Activated naive CD8-positive, alpha-beta T cell treated with anti-CD3 and anti-CD28 coated beads, Interleukin-2, amount 10 ng/mL, durations not matched to agents 7 days and 5 days (primary cell): ENCODE data around the gene ESYT1. TPM values are rescaled to one million over a fixed set of nuclear protein-coding genes. Genes with fewer than 3 reads are reported as not detected.

Source experiments
- ATAC-seq: fragments of 150-1000 bp; cut with Tn5 transposase; one replicate; pipeline ENCODE4 v1.10.0; 2021; ENCODE audit warnings: low read depth, moderate library complexity
- POLR2A ChIA-PET: fragments of 350-600 bp; sonication (Branson Sonifier 250); formaldehyde crosslinking; loops from one replicate; lab custom pipeline; 2021; ENCODE audit warnings: antibody characterized with exemption; lab: Charles Lee
- DNase-seq: peaks from one replicate; pipeline ENCODE4 v3.0.0; 2021
- H3K27ac Mint-ChIP-seq: one replicate; pipeline ENCODE4 v1.8.0; 2022; ENCODE audit warnings: mild to moderate bottlenecking, mixed read lengths
- H3K27me3 Mint-ChIP-seq: one replicate; pipeline ENCODE4 v1.8.0; 2022; ENCODE audit warnings: mild to moderate bottlenecking, moderate library complexity, mixed read lengths
- H3K36me3 Mint-ChIP-seq: one replicate; pipeline ENCODE4 v1.8.0; 2021; ENCODE audit warnings: mild to moderate bottlenecking, mixed read lengths
- H3K4me1 Mint-ChIP-seq: one replicate; pipeline ENCODE4 v1.8.0; 2021; ENCODE audit warnings: mixed read lengths
- H3K4me3 Mint-ChIP-seq: one replicate; pipeline ENCODE4 v1.8.0; 2022; ENCODE audit warnings: mild to moderate bottlenecking, moderate library complexity, mixed read lengths
- H3K9me3 Mint-ChIP-seq: one replicate; pipeline ENCODE4 v1.8.0; 2021; ENCODE audit warnings: mixed read lengths
- total RNA-seq, 2 experiments: library from RNA; stranded (reverse); gene quantifications; one replicate each; pipeline ENCODE4 v1.2.3, GENCODE V29; 2021

ESYT1 gene
- total RNA-seq, 2 experiments from 2014 or later: 251 TPM

DNA sequence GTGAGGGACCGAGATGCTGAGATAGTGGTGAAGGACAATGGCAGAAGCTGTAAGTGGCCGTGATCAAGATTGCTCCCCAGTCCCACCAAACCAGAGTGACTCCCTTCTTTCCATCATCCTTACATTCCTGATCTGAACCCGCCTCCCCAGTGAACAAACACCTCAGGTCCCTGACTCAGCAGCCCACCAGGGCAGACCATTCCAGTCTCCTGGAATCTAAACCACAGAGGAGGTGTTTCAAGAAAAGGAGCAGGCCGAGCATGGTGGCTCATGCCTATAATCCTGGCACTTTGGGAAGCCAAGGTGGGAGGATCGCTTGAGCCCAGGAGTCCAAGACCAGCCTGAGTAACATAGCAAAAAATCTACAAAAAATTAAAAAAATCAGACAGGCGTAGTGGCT lies 41.5 kb upstream of the ESYT1 start:
- ATAC-seq: no peak
- H3K27me3 Mint-ChIP-seq: peaks cover 8% of the 10 kb centered on the region
- no peaks in the 10 kb centered on the region for H3K36me3 Mint-ChIP-seq
- H3K27ac Mint-ChIP-seq: no peak overlapping the region
- H3K4me3 Mint-ChIP-seq: no peak overlapping the region
- POLR2A ChIA-PET: interaction anchor here (0.6 to 3.8 kb wide), 6 partner anchors 15 to 301 kb away, joined by 3 to 22 read pairs (median 3); partner anchors contain the start of genes ESYT1 and PA2G4
- peaks cover 11% of the 10 kb centered on the region for H3K4me1 Mint-ChIP-seq
- no peaks in the 10 kb centered on the region for H3K9me3 Mint-ChIP-seq
- no peak for DNase-seq

GRCh38 chr12:56087220-56087619 lies 40.8 kb upstream of the ESYT1 start:
- POLR2A ChIA-PET: no interaction called here
- no peaks in the 10 kb centered on the region for H3K9me3 Mint-ChIP-seq
- no peak overlapping the region for H3K4me3 Mint-ChIP-seq
- ATAC-seq (no peak), DNase-seq (no peak)
- H3K36me3 Mint-ChIP-seq: no peaks in the 10 kb centered on the region
- H3K4me1 Mint-ChIP-seq: peaks cover 9% of the 10 kb centered on the region
- peaks cover 3% of the 10 kb centered on the region for H3K27me3 Mint-ChIP-seq
- no peak overlapping the region for H3K27ac Mint-ChIP-seq

DNA sequence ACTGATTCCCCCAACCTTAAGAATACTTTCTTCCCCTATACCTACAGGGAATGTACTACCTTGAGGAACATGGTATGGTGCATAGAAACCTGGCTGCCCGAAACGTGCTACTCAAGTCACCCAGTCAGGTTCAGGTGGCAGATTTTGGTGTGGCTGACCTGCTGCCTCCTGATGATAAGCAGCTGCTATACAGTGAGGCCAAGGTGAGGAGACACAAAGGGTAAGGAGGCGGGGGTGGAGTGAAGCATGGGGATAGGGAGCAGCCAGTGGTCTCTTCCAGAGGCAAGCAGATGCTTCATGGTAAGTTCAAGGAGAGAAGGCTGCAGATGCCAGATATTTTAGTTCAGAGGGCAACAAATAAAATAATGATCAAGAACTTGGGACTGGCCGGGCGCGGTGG lies 30.3 kb upstream of the ESYT1 start:
- peak overlapping the region; percentile 22 for H3K27ac Mint-ChIP-seq
- ATAC-seq: no peak
- no peak overlapping the region for H3K4me3 Mint-ChIP-seq
- H3K36me3 Mint-ChIP-seq: peaks cover 14% of the 10 kb centered on the region
- H3K27me3 Mint-ChIP-seq: peaks cover 20% of the 10 kb centered on the region
- H3K4me1 Mint-ChIP-seq: peaks cover 16% of the 10 kb centered on the region
- DNase-seq: no peak
- no peaks in the 10 kb centered on the region for H3K9me3 Mint-ChIP-seq
- POLR2A ChIA-PET: no interaction called here

GRCh38 chr12:56098592-56098991 lies 29.5 kb upstream of the ESYT1 start:
- peaks cover 24% of the 10 kb centered on the region for H3K4me1 Mint-ChIP-seq
- no peak for ATAC-seq
- no peak overlapping the region for H3K27ac Mint-ChIP-seq
- POLR2A ChIA-PET: no interaction called here
- H3K9me3 Mint-ChIP-seq: no peaks in the 10 kb centered on the region
- no peak for DNase-seq
- H3K4me3 Mint-ChIP-seq: no peak overlapping the region
- H3K36me3 Mint-ChIP-seq: peaks cover 14% of the 10 kb centered on the region
- H3K27me3 Mint-ChIP-seq: peaks cover 14% of the 10 kb centered on the region

DNA sequence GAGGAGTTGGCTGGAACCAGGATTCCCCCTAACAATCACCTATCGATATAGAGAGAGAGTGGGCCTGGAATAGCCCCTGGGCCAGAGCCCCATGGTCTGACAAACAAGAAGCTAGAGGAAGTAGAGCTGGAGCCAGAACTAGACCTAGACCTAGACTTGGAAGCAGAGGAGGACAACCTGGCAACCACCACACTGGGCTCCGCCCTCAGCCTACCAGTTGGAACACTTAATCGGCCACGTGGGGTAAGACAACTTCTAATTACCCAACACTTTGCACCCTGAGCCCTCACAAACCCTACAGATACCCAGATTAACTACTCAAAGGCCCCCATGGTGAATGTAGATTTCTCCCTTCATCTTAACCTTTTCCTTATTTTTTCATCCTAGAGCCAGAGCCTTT lies 28.3 kb upstream of the ESYT1 start:
- H3K4me1 Mint-ChIP-seq: peaks cover 24% of the 10 kb centered on the region
- H3K9me3 Mint-ChIP-seq: no peaks in the 10 kb centered on the region
- no peak overlapping the region for H3K4me3 Mint-ChIP-seq
- peak overlapping the region; percentile 72 for H3K27ac Mint-ChIP-seq
- DNase-seq (no peak), ATAC-seq (no peak)
- POLR2A ChIA-PET: interaction anchor here (0.6 kb wide), 1 partner anchor 273 kb away, joined by 3 read pairs; no protein-coding TSS in a partner anchor
- peaks cover 19% of the 10 kb centered on the region for H3K36me3 Mint-ChIP-seq
- H3K27me3 Mint-ChIP-seq: peaks cover 10% of the 10 kb centered on the region

DNA sequence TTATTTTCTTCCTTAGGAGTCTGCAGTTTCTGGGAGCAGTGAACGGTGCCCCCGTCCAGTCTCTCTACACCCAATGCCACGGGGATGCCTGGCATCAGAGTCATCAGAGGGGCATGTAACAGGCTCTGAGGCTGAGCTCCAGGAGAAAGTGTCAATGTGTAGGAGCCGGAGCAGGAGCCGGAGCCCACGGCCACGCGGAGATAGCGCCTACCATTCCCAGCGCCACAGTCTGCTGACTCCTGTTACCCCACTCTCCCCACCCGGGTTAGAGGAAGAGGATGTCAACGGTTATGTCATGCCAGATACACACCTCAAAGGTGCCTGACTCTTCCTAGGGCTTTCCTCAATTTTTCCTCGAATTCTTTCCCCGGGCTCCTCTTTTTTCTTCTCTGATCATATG lies 27.0 kb upstream of the ESYT1 start:
- Mint-ChIP-seq H3K4me1 (peaks cover 32% of the 10 kb centered on the region), H3K36me3 (peaks cover 25% of the 10 kb centered on the region), H3K9me3 (no peaks in the 10 kb centered on the region), H3K27me3 (peaks cover 6% of the 10 kb centered on the region), H3K4me3 (no peak overlapping the region), H3K27ac (peak overlapping the region; percentile 63)
- POLR2A ChIA-PET: interaction anchor here (1.0 to 4.5 kb wide), 2 partner anchors 15 to 20 kb away, joined by 3 to 47 read pairs; partner anchors contain the start of gene ERBB3
- ATAC-seq (no peak), DNase-seq (no peak)

DNA sequence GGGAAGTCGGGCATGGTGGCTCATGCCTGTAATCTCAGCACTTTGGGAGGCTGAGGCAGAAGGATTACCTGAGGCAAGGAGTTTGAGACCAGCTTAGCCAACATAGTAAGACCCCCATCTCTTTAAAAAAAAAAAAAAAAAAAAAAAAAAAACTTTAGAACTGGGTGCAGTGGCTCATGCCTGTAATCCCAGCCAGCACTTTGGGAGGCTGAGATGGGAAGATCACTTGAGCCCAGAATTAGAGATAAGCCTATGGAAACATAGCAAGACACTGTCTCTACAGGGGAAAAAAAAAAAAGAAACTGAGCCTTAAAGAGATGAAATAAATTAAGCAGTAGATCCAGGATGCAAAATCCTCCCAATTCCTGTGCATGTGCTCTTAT lies 25.4 kb upstream of the ESYT1 start:
- Mint-ChIP-seq H3K36me3 (peaks cover 33% of the 10 kb centered on the region), H3K4me3 (peak overlapping the region; percentile 90), H3K9me3 (no peaks in the 10 kb centered on the region), H3K4me1 (peaks cover 44% of the 10 kb centered on the region), H3K27ac (peak overlapping the region; percentile 95), H3K27me3 (no peaks in the 10 kb centered on the region)
- no peak for ATAC-seq
- DNase-seq: no peak
- POLR2A ChIA-PET: interaction anchor here (0.6 to 4.8 kb wide), 11 partner anchors 8 to 364 kb away, joined by 3 to 111 read pairs (median 16); partner anchors contain the start of genes ERBB3, ESYT1, ORMDL2 and RPL41

DNA sequence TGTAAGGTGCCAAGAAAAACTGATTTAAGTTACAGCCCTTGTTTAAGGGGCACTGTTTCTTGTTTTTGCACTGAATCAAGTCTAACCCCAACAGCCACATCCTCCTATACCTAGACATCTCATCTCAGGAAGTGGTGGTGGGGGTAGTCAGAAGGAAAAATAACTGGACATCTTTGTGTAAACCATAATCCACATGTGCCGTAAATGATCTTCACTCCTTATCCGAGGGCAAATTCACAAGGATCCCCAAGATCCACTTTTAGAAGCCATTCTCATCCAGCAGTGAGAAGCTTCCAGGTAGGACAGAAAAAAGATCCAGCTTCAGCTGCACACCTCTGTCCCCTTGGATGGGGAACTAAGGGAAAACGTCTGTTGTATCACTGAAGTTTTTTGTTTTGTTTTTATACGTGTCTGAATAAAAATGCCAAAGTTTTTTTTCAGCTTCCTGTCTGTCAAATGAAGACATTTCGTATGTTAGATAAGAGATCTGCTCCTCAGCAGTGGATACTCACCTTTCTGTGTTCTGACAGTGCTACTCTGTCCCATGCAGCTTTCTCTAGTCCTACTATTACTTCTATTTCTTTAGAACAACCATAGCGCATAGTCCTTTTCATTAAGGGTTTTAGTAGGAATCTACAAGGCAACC lies 24.9 kb upstream of the ESYT1 start:
- Mint-ChIP-seq H3K9me3 (no peaks in the 10 kb centered on the region), H3K4me3 (peak overlapping the region; percentile 90), H3K4me1 (peaks cover 46% of the 10 kb centered on the region), H3K36me3 (peaks cover 33% of the 10 kb centered on the region), H3K27me3 (no peaks in the 10 kb centered on the region), H3K27ac (peak overlapping the region; percentile 95)
- DNase-seq (no peak), ATAC-seq (peak; percentile 4)
- POLR2A ChIA-PET: interaction anchor here (0.6 to 4.8 kb wide), 22 partner anchors 9 to 365 kb away, joined by 3 to 111 read pairs (median 7); partner anchors contain the start of genes ANKRD52, ERBB3, ESYT1 and ORMDL2

DNA sequence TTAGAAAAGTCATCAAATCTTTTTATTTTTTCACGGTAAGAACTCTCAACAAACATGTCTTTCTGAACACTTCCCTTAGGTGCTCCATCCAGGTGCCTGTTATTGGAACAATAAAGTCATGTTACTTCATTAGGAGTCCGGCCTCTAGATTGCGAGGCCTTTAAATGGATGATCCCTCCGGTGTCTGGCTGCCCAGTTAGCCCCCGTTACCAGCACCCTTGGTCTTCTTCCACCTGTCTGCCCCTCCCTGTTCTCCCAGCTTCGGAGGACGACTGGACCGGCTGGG lies 24.3 kb upstream of the ESYT1 start:
- Mint-ChIP-seq H3K36me3 (peaks cover 33% of the 10 kb centered on the region), H3K4me1 (peaks cover 46% of the 10 kb centered on the region), H3K9me3 (no peaks in the 10 kb centered on the region), H3K27ac (peak overlapping the region; percentile 95), H3K27me3 (no peaks in the 10 kb centered on the region), H3K4me3 (peak overlapping the region; percentile 90)
- POLR2A ChIA-PET: interaction anchor here (0.8 to 4.8 kb wide), 38 partner anchors 9 to 374 kb away, joined by 3 to 111 read pairs (median 6); partner anchors contain the start of genes ANKRD52, DNAJC14, ERBB3 and ESYT1
- ATAC-seq: no peak
- no peak for DNase-seq

- peak within 1 kb of the TSS; percentile 90 for H3K4me3 Mint-ChIP-seq
- peak; percentile 92 for ATAC-seq
- H3K36me3 Mint-ChIP-seq: peaks cover 33% of the 10 kb centered on the region
- H3K4me1 Mint-ChIP-seq: peaks cover 46% of the 10 kb centered on the region
- peak; percentile 97 for DNase-seq
- peak within 1 kb of the TSS; percentile 95 for H3K27ac Mint-ChIP-seq
- H3K27me3 Mint-ChIP-seq: no peaks in the 10 kb centered on the region
- H3K9me3 Mint-ChIP-seq: no peaks in the 10 kb centered on the region
- POLR2A ChIA-PET: interaction anchor here (0.7 to 4.8 kb wide), 39 partner anchors 9 to 374 kb away, joined by 3 to 111 read pairs (median 5); partner anchors contain the start of genes ANKRD52, DNAJC14, ERBB3 and ESYT1
Measured at GRCh38 chr12:56104109-56104814, 23.8 kb upstream of the ESYT1 start, which contains the start of gene PA2G4. Gene PA2G4, plus strand, starts transcription at chr12:56104559. Its CDS starts 179 bp downstream, at chr12:56104738.

DNA sequence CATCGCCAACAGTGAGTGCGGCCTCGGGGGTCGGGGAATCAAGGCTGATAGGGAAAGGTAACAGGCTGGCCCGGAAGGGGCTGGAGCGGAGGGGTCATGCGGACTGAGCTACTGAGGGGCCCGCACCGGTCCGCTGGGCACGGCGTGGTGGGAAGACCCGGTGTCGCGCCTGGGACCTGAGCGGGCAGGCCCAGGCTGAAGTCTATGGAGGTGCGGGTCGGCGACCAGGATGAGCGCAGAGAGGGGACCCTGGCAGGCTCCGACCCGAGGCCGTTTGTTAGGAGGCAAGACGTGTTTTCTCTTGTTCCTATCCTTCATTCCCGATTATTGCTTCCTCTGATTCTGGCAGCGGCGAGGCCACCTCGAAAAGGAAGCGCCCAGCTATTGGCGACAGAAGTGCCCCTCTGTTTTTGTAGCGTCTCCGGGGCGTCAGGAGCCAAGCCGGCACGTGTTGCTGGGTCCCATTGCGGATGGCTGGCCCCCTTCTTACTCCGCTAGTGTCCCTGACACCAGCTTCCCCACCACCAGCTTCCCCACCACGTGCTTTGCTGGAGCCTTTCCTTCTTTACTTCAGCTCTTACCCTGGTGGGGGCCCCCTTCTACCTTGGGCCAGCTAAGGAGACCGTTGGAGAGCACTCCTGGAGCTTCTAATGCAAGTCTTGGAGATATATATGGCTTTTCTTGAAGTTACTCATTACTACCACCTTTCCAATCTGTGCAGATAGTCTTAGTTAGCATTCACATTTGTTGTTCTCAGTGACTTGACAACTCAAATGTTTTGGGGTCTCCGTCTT lies 23.1 kb upstream of the ESYT1 start:
- H3K27ac Mint-ChIP-seq: peak overlapping the region; percentile 95
- H3K4me3 Mint-ChIP-seq: peak overlapping the region; percentile 90
- H3K36me3 Mint-ChIP-seq: peaks cover 29% of the 10 kb centered on the region
- no peaks in the 10 kb centered on the region for H3K9me3 Mint-ChIP-seq
- peak; percentile 3 for ATAC-seq
- DNase-seq: no peak
- POLR2A ChIA-PET: interaction anchor here (0.5 to 4.8 kb wide), 25 partner anchors 8 to 375 kb away, joined by 3 to 111 read pairs (median 8); partner anchors contain the start of genes ERBB3, ESYT1, MYL6B and ORMDL2
- H3K27me3 Mint-ChIP-seq: no peaks in the 10 kb centered on the region
- peaks cover 46% of the 10 kb centered on the region for H3K4me1 Mint-ChIP-seq

DNA sequence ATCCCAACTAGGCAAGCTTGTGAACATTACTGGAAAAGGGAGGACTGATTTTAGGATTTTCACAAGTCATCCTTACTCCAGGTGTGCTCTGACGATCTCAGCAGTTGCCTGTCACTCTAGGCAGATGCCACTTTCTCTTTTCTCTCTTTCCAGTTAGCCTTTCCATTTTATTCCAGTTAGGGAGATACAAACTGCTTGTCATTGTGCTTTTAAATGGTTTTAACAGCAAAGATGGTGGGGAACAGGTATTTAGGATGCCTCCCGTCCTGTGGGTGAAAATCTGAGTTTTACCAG lies 22.5 kb upstream of the ESYT1 start:
- Mint-ChIP-seq H3K27ac (peak overlapping the region; percentile 95), H3K4me3 (peak overlapping the region; percentile 90), H3K36me3 (peaks cover 31% of the 10 kb centered on the region), H3K27me3 (no peaks in the 10 kb centered on the region), H3K9me3 (no peaks in the 10 kb centered on the region), H3K4me1 (peaks cover 48% of the 10 kb centered on the region)
- DNase-seq: no peak
- POLR2A ChIA-PET: interaction anchor here (0.5 to 4.8 kb wide), 14 partner anchors 11 to 359 kb away, joined by 3 to 111 read pairs (median 10); partner anchors contain the start of genes ERBB3, ESYT1, MYL6B and ORMDL2
- no peak for ATAC-seq

DNA sequence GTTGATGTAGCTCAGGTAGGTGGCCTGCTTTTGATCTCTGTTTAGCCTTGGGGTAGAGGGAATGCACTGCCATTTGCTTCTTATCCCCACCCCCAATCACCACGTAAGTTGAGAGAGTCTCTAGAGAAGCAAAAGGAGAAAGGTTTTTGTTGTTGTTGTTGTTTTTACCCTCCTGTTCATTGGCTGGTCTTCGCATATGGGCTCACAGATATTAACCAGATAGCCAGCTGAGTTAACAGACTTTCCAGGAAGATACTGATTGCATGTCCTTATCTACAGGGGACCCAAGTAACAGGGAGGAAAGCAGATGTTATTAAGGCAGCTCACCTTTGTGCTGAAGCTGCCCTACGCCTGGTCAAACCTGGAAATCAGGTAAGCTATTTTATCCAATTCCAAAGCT lies 20.8 kb upstream of the ESYT1 start:
- peaks cover 36% of the 10 kb centered on the region for H3K36me3 Mint-ChIP-seq
- ATAC-seq (no peak), DNase-seq (no peak)
- no peaks in the 10 kb centered on the region for H3K27me3 Mint-ChIP-seq
- H3K4me1 Mint-ChIP-seq: peaks cover 42% of the 10 kb centered on the region
- peak overlapping the region; percentile 64 for H3K27ac Mint-ChIP-seq
- H3K9me3 Mint-ChIP-seq: no peaks in the 10 kb centered on the region
- POLR2A ChIA-PET: interaction anchor here (1.5 to 3.1 kb wide), 2 partner anchors 10 to 12 kb away, joined by 3 to 21 read pairs; partner anchors contain the start of genes RPL41 and ZC3H10
- H3K4me3 Mint-ChIP-seq: peak overlapping the region; percentile 35
